Activated gamma-delta T cell treated with anti-CD3 and anti-CD28 coated beads, Interleukin-2, amount 50 U/mL, for 16 hours (primary cell): ENCODE data around the gene AGPAT1.
"Not testable (repeated sequence)": the region's sequence is repeated elsewhere in the genome, so short reads cannot be mapped to it uniquely, and the experiment has no call there.

ENCODE experiments used
- DNase-seq: peaks from one replicate; pipeline ENCODE4 v3.0.0-alpha.2; 2020; ENCODE audit warnings: low read depth

The AGPAT1 gene

DNA sequence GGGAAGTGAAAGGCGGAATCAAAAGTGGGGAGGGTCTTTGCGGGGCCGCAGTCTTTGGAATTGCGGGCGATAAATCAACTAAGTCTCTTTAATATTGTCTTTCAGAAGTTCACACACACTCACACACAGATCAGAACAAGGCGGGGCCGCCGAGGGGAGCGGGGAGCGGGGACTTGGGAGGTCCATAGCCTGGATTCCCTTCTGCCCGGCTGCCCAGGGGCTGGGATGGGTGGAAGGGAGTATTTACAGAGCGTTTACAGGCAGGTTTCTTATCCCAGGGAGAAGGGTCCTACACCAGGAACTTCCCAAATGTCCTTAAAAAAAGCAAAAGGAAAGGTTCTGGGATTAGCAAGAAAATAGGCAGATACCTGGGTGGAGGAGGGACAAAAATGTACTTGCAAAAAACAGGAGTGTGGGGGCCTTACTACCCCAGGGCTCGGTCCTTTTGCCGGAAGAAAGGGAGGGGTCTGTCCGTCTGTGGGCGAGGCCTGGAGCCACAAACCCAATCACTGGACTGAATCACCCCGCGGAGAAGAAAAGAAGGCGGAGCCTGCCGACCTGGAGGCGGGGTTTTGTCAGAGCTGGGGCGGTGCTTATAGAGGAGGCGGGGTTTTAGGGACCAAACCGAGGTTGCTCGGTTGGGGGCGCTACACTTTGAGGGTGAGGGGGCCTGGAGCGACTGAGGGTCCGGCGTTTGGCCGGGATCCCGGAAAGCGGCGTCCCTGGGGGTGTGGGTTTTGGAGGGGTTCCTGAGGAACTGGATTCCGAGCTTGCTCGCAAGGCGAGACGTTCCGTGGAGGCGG is 27.4 kb downstream of the AGPAT1 start:
- peak; percentile 55 for DNase-seq

DNA sequence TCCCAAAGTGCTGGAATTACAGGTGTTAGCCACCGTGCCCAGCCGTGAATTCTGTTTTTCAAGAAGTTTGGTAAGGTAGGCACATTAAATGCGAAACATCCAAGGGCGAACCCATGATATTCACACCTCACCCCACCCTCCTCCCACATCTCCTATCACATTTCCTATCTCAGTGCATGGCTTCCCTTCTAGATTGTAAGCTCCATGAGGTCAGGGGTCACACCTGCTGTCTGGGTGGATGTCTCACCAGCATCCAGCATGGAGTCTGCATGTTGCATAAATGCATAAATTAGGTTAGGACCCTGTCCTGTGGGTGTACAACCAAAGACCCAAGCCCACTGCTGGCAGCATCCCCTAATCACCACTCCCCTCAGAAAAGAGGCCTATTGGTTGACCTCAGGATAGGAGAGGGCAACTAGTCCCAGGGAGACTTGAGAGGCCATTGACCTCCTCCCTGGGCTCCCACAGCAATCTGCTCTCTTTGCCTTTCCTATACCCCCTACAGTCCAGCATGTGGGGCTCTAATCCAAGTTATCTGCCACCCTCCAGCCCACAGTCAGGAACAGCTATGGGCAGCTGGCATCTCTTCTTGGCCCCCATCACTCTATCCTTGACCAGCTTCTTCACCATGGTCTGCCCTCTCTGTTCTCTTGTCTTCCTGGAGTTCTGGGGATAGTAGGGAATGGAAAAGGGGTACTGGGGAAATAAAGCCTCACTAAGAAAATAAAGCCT is 28.3 kb downstream of the AGPAT1 start:
- DNase-seq = no peak

DNA sequence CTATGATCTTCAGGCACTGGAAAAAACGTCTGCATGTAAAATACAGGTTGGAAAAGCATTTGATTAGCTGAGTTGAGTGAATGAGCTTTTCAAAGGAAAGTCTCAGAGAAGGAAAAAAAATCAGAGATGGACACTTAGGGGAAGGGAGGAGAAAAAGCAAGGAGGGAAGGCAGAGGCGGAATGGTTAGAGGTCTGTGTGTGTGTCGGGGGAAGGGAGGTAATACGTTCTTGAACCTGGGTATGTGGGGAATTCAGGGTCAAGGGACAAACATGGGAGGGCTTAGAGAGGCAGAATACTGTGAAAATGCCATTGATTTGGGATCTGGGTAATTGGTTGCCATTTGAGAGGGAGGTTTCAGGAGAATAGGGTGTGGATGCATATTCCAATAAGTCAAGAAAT is 29.2 kb downstream of the AGPAT1 start:
- no peak for DNase-seq

DNA sequence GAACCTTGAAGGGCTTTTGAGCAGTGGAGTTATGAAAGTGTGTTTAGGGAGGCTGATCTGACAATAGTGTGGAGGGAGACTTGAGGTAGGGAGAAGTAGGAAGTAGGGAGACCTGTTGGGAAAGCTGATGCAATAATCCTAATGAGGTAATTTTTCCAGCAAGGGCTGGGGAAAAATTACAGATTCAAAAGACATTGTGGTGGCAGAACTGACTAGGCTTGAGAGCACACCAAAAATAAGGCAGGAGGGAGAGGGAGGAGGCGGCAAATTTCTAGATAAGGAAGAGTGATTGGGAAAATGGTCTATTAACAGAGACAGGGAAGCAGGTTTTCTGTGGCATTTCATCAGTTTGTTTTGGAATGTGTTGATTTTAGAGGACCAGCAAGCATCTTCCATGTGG is 29.6 kb downstream of the AGPAT1 start:
- no peak for DNase-seq

DNA sequence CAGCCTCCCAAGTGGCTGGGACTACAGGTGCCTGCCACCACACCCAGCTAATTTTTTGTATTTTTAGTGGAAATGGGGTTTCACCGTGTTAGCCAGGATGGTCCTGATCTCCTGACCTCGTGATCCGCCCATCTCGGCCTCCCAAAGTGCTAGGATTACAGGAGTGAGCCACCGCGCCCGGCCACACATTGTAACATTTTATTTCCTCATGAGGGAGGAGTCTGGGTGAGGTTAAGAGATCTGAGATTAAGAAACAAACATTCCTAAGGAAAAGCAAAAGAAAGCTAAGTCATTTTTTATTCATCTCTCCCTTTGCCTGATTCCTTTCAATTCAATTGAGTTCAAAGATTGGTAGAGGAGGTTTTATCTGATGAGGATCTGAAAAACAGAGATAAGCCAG is 31.6 kb downstream of the AGPAT1 start:
- not testable (repeated sequence) for DNase-seq

DNA sequence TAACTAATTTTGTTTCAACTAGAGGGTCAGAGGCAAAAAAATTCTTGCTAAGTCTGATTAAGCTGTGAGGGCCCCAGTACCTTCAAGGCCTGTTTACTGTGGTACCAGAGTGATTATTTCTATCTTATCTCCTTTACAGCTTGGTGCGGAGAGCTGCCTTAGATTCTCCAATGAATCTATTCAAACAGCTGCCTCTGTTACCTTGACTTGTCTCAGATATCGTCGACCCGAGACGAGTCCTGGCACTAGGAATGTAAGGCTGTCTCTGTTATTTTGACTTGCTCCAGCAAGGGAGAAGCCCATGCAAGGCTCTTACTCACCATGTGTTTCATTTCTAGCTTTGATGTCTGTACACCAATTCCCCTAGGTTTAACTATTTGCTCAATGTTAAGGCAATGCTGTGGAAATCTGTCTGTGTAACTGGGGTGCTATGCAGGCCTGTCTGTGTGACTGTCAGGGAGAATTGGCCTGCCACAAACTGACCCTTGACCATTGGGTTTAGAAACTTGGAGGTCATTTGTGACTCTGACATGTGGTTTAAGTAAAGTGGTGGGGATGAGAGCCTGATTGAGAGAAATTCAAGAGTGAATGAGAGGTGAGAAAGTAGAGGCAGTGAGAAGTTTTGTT is 35.4 kb downstream of the AGPAT1 start:
- DNase-seq = no peak

DNA sequence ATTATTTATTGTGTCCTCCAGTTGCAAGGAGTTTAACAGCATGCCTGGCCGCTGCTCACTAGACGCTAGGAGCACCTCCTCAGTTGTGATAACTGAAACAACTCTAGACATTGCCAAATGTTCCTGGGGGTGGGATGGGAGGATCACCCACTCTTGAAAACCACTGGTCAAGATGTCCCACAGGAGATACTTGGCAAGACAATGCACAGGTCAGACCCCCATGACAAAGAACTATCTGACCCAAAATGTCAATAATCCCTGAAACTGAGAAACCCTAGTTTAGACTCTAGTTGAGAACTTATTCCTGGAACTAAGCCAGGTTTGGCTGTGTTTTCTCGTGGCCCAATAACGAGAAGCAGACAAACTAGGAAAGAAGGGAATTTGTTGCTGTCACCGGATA is 36.3 kb downstream of the AGPAT1 start:
- no peak for DNase-seq

DNA sequence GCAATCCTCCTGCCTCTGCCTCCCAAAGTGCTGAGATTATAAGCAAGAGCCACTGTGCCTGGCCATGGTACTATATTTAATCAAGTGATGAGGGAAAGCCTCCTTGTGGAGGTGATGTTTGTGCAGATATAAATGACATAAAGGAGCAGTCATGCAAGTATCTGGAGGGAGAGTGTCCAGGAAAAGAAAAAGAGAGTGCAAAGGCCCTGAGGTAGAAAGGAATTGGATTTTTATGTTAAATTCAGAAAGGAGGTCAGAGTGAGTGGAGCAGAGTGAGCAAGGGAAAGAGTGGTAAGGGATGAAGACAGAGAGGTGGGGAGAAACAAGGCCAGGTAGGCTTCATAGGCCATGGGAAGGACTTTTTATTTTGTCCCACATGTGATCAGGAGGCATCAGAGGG is 38.4 kb downstream of the AGPAT1 start:
- DNase-seq = no peak

DNA sequence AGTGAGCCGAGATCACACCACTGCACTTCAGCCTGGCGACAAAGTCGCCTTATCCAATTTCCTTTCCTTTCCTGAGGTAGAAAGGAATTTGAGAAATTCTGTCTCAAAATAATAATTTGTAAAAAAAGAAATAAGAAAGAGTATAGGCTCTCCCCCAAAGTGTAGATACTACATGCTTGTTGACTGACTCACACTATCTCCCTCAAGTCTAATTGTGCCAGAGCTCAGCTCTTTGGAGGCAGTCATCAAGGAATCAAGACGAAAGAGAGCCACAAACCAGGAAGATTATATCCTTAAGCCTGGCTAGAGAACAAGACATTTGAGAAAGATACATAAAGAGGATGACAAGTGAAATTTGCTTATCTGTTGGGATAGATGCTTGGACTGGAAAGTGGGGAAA is 42.1 kb downstream of the AGPAT1 start:
- no peak for DNase-seq

DNA sequence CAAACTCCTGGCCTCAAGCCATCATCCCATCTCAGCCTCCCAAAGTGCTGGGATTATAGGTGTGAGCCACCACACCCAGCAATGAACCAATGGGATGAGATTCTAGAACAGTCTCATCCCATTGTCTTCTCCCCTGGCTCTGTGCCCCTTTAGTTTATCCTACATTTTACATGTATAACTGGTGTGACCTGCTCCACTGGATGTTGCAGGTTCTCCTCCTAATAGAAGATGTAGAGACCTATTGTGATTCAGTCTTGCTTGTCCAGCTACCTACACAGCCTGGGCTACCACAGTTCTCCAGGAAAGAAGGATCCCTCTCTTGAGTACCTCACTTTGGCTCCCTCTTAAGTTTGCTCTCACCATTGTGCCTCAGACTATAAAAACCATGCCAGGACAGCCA is 43.8 kb downstream of the AGPAT1 start:
- DNase-seq = no peak

DNA sequence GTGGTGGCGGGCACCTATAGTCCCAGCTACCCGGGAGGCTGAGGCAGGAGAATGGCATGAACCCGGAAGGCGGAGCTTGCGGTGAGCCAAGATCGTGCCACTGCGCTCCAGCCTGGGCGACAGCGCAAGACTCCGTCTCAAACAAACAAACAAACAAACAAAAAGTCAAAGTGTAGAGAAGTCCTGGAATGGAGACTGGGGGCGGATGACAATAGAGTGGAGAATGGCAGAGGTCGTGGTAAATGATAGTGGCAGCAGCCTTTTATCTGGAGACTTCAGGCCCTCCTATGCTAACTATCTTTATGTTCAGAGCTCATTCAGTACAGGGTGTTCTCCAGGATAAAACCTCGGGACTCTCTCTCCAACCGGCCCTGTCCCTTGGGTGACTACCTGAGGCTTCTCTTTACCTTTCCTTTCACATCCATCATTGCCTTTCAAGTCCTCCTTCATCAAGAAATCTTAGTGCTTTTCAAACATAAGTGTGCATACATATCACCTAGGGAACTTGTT is 44.4 kb downstream of the AGPAT1 start:
- no peak for DNase-seq

DNA sequence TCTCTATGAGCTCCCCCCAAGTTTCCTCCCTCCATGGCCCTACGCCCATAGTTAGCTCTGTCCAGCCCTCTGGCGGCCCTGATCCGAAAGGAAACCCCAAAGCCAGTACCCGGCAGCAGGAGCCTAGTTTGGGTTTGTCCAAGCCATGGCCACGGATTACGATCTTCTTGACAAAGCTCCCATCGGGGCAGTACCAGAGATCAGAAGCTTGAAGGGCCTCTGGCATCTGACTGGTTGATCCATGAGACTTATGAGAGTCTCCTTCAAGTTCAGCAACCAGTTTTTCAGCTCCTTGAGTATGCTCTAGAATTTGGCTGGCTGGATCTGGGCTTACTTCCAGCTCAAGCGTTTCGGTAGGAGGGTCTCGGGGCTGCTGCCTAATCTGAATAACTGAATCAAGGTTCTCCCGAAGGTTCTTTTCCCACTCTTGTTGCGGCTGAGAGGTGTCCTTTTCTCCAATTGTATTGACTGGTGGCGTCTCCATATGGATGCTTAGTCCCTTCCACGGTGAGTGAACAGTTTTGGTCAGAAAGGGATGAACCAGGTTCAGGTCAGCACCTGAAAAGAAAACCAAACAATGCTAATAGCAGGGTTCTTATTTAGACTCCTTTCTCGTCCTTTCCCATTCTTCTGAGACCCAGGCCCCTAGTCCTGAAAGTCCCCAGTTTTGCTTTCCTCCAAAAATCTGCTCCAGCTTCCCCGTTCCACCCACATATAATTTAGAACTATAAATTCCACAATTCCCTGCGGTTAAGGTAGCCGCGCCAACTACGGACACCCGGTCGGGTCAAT is 46.4 kb downstream of the AGPAT1 start:
- DNase-seq = no peak

DNA sequence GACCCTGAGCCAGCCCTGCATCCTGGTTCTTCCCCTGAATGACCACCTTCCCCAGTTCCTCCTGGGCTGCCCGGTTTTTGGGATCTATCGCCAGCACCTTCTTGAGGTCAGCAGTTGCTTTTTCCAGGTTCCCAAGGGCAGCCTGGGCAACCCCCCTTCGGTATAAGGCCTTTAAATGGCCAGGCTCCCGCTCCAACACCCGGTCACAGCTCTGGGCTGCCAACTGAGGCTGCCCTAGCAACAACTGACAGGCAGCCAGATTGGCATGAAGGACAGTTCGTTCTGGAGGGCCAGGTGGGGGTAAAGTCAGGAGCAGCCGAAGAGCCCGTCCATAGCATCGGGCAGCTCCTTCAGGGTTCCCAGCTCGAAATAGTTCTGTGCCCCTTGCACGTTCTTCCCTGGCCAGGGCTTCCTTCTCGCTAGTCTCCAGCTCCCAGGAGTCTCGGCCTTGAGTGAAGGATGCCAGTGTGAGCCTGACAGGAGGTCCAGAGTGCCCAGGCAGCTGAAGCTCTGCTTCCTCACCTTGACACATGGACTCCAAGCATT is 47.1 kb downstream of the AGPAT1 start:
- no peak for DNase-seq

DNA sequence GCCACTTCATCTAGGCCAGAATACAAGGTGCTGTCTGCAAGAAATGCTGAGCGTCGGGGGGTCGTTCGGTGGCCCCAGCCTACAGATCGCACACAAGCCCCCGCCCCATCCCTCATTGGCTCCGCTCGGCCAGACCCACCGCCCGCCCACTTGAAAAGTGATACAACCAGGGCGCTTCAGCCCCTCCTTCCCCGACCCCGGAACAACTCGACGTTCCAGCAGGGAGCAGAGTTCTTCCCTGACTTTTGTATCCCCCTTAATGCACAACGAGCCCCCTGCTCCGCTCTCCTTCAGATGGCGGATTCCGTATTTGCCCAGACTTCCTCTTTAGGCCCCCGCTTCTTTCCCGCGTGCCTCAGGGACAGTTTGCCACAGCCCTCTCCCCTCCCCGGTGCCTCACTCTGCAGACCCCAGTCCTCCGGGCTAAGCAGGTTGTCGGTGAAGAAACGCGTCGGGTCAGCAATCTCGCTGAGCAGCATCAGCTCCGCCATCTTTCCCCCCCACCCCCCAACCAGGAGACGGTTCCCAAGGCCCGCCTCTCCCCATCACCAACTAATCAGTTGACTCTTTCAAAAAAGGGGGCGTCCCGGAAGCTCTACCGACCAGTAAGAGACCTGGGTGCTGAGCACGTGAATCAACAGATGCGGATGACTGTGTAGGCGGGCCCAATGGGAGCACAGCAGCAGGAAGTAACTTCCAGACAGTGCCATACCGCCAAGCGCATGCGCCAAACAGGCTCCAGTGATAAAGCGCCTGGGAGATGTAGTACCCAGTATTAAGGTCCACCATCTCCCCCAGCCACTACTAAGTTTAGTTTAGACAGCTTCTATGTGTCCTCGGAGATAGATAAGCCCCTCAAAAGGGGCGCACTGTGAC is 47.9 kb downstream of the AGPAT1 start, which contains the start of gene ATF6B:
Gene ATF6B, minus strand, starts transcription at position 530 of the 876 bp plus-strand sequence. Its CDS starts 39 bp downstream, at position 491.
- DNase-seq = peak; percentile 97

DNA sequence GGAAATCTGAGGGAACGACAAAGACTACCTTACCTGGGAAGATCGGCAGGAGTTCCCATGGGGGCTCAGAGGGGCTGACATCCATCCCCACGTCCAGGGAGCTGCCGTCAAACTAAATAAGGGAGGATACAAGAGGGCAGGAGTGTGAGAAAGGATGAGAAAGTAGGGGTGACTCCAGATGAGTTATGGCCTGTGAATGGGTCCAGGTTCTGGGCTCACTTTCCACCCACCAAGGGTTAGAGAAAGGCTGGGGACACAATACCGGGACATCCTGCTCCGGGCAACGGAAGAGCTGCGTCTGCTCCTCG is 48.5 kb downstream of the AGPAT1 start:
- DNase-seq = no peak

DNA sequence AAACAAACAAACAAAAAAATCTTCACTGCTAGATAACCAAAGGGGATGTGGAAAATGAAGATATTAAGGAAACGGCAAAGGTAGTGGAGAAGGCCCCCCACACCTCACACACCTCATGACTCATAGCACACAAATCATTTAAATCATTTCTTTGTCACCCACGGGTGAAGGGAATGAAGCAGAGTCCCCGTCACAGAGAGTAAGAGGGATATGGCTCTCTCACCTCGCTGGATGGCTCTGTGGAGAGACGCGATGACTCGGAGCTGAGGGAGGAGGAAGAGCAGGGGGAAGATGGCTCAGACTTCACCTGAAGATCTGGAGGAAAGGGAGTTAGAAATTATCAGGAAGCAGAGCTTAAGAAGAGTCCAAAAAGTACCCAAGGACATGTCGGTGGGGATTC is 49.0 kb downstream of the AGPAT1 start:
- DNase-seq = no peak

DNA sequence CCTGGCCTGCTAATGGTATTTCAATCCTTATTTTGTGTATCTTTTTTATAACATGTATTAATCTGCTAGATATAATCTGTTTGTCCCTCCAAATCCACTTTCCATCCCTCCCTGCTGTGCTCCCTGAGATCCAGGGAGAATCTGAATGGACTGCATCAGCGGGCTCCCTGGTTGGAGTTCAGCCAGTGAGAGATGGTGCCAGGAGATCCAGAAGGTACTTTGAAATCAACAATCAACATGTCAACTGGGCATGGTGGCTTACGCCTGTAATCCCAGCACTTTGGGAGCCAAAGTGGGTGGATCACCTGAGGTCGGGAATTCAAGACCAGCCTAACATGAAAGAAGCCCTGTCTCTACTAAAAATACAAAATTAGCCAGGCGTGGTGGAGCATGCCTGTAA is 52.2 kb downstream of the AGPAT1 start:
- DNase-seq = no peak

DNA sequence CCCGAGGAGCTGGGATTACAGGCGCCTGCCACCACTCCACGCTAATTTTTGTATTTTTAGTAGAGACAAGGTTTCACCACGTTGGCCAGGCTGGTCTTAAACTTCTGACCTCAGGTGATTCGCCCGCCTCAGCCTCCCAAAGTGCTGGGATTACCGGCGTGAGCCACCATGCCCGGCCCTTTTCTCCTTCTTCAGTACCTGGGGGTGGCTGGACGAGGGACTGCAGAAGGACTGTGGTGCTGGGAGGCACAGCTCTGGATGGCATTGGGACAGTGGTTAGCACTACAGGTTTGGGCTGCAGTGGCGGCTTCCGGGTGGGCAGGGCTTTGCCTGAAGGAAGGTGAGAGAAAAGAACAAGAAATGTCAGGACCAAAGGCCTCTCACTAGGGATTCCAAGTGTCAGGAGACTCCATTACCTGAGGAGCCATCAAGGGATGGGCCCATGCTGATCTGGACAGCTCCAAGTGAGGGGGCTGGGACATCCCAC is 55.3 kb downstream of the AGPAT1 start:
- DNase-seq = no peak

DNA sequence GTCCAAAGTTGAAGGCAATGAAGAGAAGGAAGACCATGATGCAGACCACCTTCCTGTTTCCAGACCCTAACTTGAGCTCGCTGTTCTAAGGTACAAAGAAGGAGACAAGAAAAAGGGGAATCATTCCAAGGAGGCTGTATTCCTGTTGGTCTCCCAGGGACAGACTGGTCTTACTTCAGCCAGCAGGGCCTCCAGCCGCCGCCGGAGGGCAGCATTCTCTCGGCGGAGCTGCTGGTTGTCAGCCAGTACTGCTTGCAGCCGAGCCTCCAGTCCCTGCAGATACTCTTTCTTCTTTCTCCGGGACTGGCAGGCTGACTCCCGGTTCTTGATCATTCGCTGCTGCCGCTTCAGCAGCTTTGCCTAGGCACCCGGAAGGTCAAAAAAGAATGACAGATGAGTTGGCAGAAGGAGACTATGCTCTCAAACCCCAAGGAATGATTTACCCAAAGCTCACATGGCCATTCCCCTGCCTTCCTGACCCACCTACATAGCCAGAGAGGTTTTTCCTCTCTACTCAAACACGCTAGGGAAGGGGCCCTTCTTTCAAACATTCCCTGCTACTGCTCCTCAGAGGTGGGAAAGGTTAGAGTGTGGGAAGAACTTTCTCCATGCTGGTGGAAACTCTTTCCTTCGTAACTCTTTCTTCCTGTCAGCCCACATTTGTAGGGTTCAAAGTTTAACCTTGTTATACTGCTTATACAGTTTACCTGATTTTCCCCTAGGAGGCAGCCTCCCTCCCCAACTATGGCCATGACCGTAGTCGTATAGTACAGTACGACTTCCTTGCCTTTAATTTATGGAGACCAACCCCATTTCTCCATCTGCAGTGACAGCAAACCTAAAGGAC is 56.9 kb downstream of the AGPAT1 start:
- peak; percentile 50 for DNase-seq
